ENCODE data around the gene NELFCD. TPM values are rescaled to one million over a fixed set of nuclear protein-coding genes. Genes with fewer than 3 reads are reported as not detected.

Gene NELFCD
- total and polyA plus RNA-seq, 10 of the 15 experiments (the other 5 are each of a cell fraction or from before 2014, with no cell fraction given): 8.9 to 109 (median 82.9) TPM

DNA sequence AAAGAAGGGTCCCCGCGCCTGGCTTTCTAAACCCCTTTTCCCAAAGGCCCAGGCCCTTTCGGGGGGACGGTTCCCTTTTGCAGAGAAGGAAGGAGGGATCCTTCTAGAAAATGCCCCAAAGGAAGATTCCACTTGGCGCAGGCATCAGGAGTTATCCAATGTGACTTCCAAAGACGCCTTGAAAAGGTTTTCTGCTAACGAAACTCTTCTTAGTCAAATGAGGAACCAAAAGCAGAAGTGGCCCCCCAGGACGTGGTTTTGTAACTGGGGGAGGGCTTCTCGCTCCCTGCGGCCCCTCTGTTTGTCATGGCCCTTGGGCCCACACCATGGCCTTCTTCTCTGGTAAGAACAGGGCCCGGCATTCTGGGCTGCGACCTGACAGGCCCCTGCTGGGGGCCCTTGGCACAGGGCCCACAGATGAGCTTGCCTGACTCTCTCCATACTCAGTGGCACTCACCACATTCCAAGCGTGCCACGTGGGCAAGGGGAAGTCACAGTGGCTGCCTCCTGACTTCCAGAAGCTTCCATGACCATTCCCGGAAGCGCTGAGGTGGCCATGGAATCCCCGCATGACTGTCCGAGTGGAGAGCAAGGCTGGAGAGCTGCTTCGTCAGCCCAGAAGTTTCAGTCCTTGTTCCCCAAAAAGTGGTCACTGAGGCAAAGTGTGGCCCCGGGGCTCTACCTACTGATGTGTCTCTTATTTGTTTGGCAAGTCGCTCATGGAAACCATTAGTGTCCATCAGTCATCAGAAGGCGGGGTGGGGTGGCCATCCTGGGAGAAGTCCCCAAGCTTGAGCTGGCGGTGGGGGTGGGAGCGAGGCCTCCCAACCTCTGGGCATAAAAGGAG lies 26.8 kb downstream of the NELFCD start (continued):
- TF ChIP-seq, protein P1, sequence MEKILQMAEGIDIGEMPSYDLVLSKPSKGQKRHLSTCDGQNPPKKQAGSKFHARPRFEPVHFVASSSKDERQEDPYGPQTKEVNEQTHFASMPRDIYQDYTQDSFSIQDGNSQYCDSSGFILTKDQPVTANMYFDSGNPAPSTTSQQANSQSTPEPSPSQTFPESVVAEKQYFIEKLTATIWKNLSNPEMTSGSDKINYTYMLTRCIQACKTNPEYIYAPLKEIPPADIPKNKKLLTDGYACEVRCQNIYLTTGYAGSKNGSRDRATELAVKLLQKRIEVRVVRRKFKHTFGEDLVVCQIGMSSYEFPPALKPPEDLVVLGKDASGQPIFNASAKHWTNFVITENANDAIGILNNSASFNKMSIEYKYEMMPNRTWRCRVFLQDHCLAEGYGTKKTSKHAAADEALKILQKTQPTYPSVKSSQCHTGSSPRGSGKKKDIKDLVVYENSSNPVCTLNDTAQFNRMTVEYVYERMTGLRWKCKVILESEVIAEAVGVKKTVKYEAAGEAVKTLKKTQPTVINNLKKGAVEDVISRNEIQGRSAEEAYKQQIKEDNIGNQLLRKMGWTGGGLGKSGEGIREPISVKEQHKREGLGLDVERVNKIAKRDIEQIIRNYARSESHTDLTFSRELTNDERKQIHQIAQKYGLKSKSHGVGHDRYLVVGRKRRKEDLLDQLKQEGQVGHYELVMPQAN (conservative IDR thresholded peaks at IDR 0.05): peak; percentile 73; the same call in 1 of the 2 replicates
- TF ChIP-seq PML (IDR thresholded peaks at IDR 0.05; ENCODE audit: low read length) (peak; percentile 76; the same call in 1 of the 2 replicates), ZNF592 (IDR thresholded peaks at IDR 0.05) (no peak), CHD4 (IDR thresholded peaks at IDR 0.05) (no peak; the same call in 1 of the 2 replicates), CHD1 (IDR thresholded peaks at IDR 0.05; ENCODE audit: low read depth, low read length) (0 out of 2 replicates have a peak, but pooled peaks have one; percentile 55)
